Mesenchymal stem cell (in vitro differentiated cells and primary cell): Measurements from ENCODE around the gene ZRSR2.
A peak's percentile ranks its signal among the peaks of the same experiment; 100 is the strongest.

Experiments used
- DNase-seq: peaks from one replicate; pipeline ENCODE4 v3.0.0-alpha.2; 2013
- H2AFZ ChIP-seq: one replicate; pipeline ENCODE4 v1.6.1; 2013; ENCODE audit warnings: low read depth, mild to moderate bottlenecking, control low read depth, inconsistent platforms, low read length, moderate library complexity
- H2AK5ac ChIP-seq: 2 replicates; pipeline ENCODE4 v1.6.1; 2013; ENCODE audit warnings: low read length, moderate library complexity, mild to moderate bottlenecking, inconsistent platforms; ENCODE audit not compliant: severe bottlenecking
- H2BK120ac ChIP-seq: one replicate; pipeline ENCODE4 v1.6.1; 2013; ENCODE audit warnings: low read depth, mild to moderate bottlenecking, inconsistent platforms, low read length, moderate library complexity
- H2BK12ac ChIP-seq, 2 experiments: one replicate each; pipeline ENCODE4 v1.6.1; 2013; ENCODE audit warnings: inconsistent platforms in 2 of 2, low read length in 2 of 2, mild to moderate bottlenecking in 2 of 2, moderate library complexity in 2 of 2, control low read depth in 1 of 2
- H2BK15ac ChIP-seq: one replicate; pipeline ENCODE4 v1.6.1; 2013; ENCODE audit warnings: mild to moderate bottlenecking, low read depth, inconsistent platforms; ENCODE audit not compliant: poor library complexity, severe bottlenecking
- H2BK5ac ChIP-seq: 2 replicates; pipeline ENCODE4 v1.6.1; 2013; ENCODE audit warnings: low read depth, mild to moderate bottlenecking, low read length, control low read depth, inconsistent platforms; ENCODE audit not compliant: poor library complexity, severe bottlenecking
- H3K14ac ChIP-seq, 2 experiments: one replicate each; pipeline ENCODE4 v1.6.1; 2013; ENCODE audit warnings: inconsistent platforms in 2 of 2, low read length in 2 of 2, control low read depth in 1 of 2, mild to moderate bottlenecking in 1 of 2, moderate library complexity in 1 of 2
- H3K18ac ChIP-seq, 2 experiments: one replicate each; pipeline ENCODE4 v1.6.1; 2013; ENCODE audit warnings: inconsistent platforms in 2 of 2, low read length in 2 of 2, control low read depth in 1 of 2, low read depth in 1 of 2, mild to moderate bottlenecking in 1 of 2
- H3K23ac ChIP-seq, 2 experiments: one replicate each; pipeline ENCODE4 v1.6.1; 2013; ENCODE audit warnings: inconsistent platforms in 2 of 2, low read length in 2 of 2, mild to moderate bottlenecking in 2 of 2, moderate library complexity in 2 of 2, control low read depth in 1 of 2
- H3K27ac ChIP-seq: 2 replicates; pipeline ENCODE4 v1.5.1; 2013; ENCODE audit warnings: mild to moderate bottlenecking, moderate library complexity, low read length, control low read depth, inconsistent platforms; ENCODE audit not compliant: poor library complexity, severe bottlenecking
- H3K27me3 ChIP-seq, 2 experiments: 2 replicates each; pipeline versions ENCODE4 v1.6.1 to v1.7.0; 2013; ENCODE audit warnings: low read length in 2 of 2, mild to moderate bottlenecking in 2 of 2, moderate library complexity in 2 of 2, control low read depth in 1 of 2, inconsistent platforms in 1 of 2; ENCODE audit not compliant: control insufficient read depth in 1 of 2, insufficient read depth in 1 of 2
- H3K36me3 ChIP-seq, 2 experiments: 2 replicates each; pipeline versions ENCODE4 v1.6.1 to v1.7.0; 2013; ENCODE audit warnings: low read length in 2 of 2, control low read depth in 1 of 2, inconsistent platforms in 1 of 2, low read depth in 1 of 2, mild to moderate bottlenecking in 1 of 2; ENCODE audit not compliant: insufficient read depth in 2 of 2, control insufficient read depth in 1 of 2
- H3K4ac ChIP-seq, 2 experiments: one replicate each; pipeline ENCODE4 v1.6.1; 2013; ENCODE audit warnings: inconsistent platforms in 2 of 2, low read length in 2 of 2, mild to moderate bottlenecking in 2 of 2, moderate library complexity in 2 of 2, control low read depth in 1 of 2, low read depth in 1 of 2
- H3K4me1 ChIP-seq: 2 replicates; pipeline ENCODE4 v1.6.1; 2013; ENCODE audit warnings: low read depth, low read length, control low read depth; ENCODE audit not compliant: control insufficient read depth, insufficient read depth
- H3K4me2 ChIP-seq: 2 replicates; pipeline ENCODE4 v1.6.1; 2013; ENCODE audit warnings: low read length, mild to moderate bottlenecking, inconsistent platforms; ENCODE audit not compliant: poor library complexity, severe bottlenecking
- H3K4me3 ChIP-seq, 2 experiments: 2 replicates each; pipeline versions ENCODE4 v1.5.1 to v1.7.0; 2013; ENCODE audit warnings: low read length in 2 of 2, mild to moderate bottlenecking in 2 of 2, control low read depth in 1 of 2, low read depth in 1 of 2; ENCODE audit not compliant: insufficient read depth in 1 of 2
- H3K79me1 ChIP-seq: replicated peaks from 2 replicates; pipeline ENCODE4 v1.6.1; 2013; ENCODE audit warnings: mild to moderate bottlenecking, control low read depth, low read length, inconsistent platforms; ENCODE audit not compliant: poor library complexity, severe bottlenecking
- H3K9ac ChIP-seq: 2 replicates; pipeline ENCODE4 v1.7.0; 2013; ENCODE audit warnings: mild to moderate bottlenecking, low read length, moderate library complexity
- H3K9me3 ChIP-seq: 2 replicates; pipeline ENCODE4 v1.7.0; 2013; ENCODE audit warnings: mild to moderate bottlenecking, low read length; ENCODE audit not compliant: control insufficient read depth
- H4K8ac ChIP-seq: one replicate; pipeline ENCODE4 v1.6.1; 2013; ENCODE audit warnings: inconsistent platforms, mild to moderate bottlenecking, low read length, moderate library complexity
- H4K91ac ChIP-seq: one replicate; pipeline ENCODE4 v1.6.1; 2013; ENCODE audit warnings: mild to moderate bottlenecking, low read length, inconsistent platforms
- WGBS: methylation state at CpG from one replicate; pipeline ENCODE4 v1.1.7; 2013; ENCODE audit warnings: mixed read lengths; 5-methylcytosine and 5-hydroxymethylcytosine counted together

The ZRSR2 gene

GRCh38 chrX:15747626-15748173 lies 42.6 kb upstream of the ZRSR2 start:
- Histone ChIP-seq H3K4me1 (peaks cover 5% of the 10 kb centered on the region), H3K9me3 (no peaks in the 10 kb centered on the region), H2BK5ac (no peak overlapping the region), H3K27ac (no peak overlapping the region), H3K18ac (no peak overlapping the region), H3K36me3 (no peaks in the 10 kb centered on the region), H3K4me3 (no peak overlapping the region), H2AFZ (no peak overlapping the region), H2BK15ac (no peak overlapping the region), H3K9ac (no peak overlapping the region), H4K8ac (no peak overlapping the region), H4K91ac (no peak overlapping the region), H3K27me3 (no peaks in the 10 kb centered on the region), H3K4ac (no peak overlapping the region), H3K4me2 (no peak overlapping the region), H3K14ac (no peak overlapping the region), H3K23ac (no peak overlapping the region), H2BK120ac (no peak overlapping the region), H2AK5ac (no peak overlapping the region), H2BK12ac (no peak overlapping the region), H3K79me1 (peaks cover 3% of the 10 kb centered on the region)
- DNase-seq, result no peak
- 79% methylated on average over 13 of the region's 13 CpGs for WGBS

DNA sequence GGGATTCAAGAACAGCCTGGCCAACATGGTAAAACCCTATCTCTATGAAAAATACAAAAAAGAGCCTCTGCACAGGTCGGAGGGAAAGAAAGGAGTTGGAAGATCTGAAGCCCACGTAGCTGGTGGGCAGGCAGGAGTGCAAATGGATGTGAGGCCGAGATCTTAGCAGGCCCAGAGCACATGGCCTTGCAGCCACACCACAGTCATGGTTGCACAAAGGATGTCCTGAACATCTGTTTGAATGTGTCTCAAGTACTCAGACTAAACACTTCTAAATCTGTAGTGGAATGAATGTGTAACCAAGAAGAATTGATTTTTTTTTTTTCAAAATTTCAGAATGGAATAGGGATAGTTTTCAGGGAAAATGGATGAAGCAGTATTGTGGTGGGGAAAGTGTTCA lies 41.4 kb upstream of the ZRSR2 start:
- H3K27me3 ChIP-seq, result no peaks in the 10 kb centered on the region
- H3K27ac ChIP-seq, result no peak overlapping the region
- H3K23ac ChIP-seq, result no peak overlapping the region
- no peaks in the 10 kb centered on the region for H3K36me3 ChIP-seq
- no peak overlapping the region for H2AFZ ChIP-seq
- no peak overlapping the region for H2BK12ac ChIP-seq
- no peak overlapping the region for H2BK5ac ChIP-seq
- H2BK120ac ChIP-seq, result no peak overlapping the region
- no peak overlapping the region for H3K4me2 ChIP-seq
- H3K4ac ChIP-seq, result no peak overlapping the region
- no peak overlapping the region for H3K14ac ChIP-seq
- H2AK5ac ChIP-seq, result no peak overlapping the region
- H3K4me3 ChIP-seq, result no peak overlapping the region
- H3K79me1 ChIP-seq, result peaks cover 3% of the 10 kb centered on the region
- WGBS, result 84% methylated on average over 3 of the region's 3 CpGs
- no peak overlapping the region for H4K8ac ChIP-seq
- H3K9ac ChIP-seq, result no peak overlapping the region
- H4K91ac ChIP-seq, result no peak overlapping the region
- H3K4me1 ChIP-seq, result peaks cover 5% of the 10 kb centered on the region
- no peak overlapping the region for H2BK15ac ChIP-seq
- DNase-seq, result peak; percentile 40
- no peak overlapping the region for H3K18ac ChIP-seq
- H3K9me3 ChIP-seq, result no peaks in the 10 kb centered on the region

DNA sequence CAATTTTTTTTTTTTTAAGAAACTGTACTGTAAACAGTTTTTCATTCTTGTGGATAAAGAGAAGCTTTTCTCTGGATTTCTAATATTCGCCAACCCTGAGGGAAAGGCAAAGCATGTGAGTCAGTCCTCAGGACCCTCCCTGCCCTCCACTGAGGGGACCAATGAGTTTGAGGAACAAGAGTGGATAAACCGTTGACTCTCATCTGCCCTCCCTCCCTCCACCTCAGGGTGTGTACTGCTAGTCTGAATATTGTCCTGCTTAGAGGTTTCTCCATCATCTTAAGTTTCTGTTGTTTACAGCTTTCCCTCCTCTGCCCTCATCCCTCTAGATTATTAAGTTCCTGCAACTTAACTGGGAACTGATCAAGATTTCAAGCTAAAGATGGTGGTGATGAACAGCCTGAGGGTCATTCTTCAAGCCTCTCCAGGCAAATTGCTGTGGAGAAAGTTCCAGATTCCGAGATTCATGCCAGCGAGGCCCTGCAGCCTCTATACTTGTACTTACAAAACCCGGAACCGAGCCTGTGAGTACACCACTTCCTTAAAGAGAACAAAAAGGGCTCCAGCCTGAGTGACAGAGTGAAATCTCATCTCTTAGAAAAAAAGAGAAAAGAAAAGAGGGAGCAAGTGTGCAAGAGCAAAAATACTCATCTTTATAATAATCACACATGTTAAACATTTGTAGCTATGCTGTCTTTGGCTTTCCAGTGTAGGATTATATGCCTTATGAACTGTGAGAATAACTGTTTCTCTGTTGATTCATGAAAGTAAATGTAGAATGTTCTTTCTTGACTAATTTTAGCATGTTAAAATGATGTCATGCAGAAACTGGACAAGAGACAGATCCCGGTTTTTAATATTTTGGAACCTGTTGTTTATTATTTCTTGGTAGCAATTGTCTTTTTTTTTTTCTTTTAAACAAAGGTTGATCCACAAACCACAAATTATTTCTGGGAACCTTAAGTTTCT lies 40.4 kb upstream of the ZRSR2 start:
- Histone ChIP-seq H4K8ac (no peak overlapping the region), H3K9me3 (no peaks in the 10 kb centered on the region), H3K4ac (peak overlapping the region in 1 of 2 experiments; percentile 61), H3K4me3 (peak overlapping the region in 1 of 2 experiments; percentile 34), H2AFZ (no peak overlapping the region), H3K4me2 (no peak overlapping the region), H3K9ac (peak overlapping the region; percentile 74), H2AK5ac (no peak overlapping the region), H3K27ac (no peak overlapping the region), H3K79me1 (peaks cover 2% of the 10 kb centered on the region), H2BK5ac (no peak overlapping the region), H3K27me3 (no peaks in the 10 kb centered on the region), H3K23ac (no peak overlapping the region), H3K18ac (peak overlapping the region in 1 of 2 experiments; percentile 24), H3K36me3 (no peaks in the 10 kb centered on the region), H3K4me1 (no peaks in the 10 kb centered on the region), H2BK15ac (no peak overlapping the region), H2BK12ac (no peak overlapping the region), H3K14ac (no peak overlapping the region), H2BK120ac (no peak overlapping the region), H4K91ac (no peak overlapping the region)
- peak; percentile 30 for DNase-seq
- no CpG with 5 or more reads among the region's 7 CpGs for WGBS

DNA sequence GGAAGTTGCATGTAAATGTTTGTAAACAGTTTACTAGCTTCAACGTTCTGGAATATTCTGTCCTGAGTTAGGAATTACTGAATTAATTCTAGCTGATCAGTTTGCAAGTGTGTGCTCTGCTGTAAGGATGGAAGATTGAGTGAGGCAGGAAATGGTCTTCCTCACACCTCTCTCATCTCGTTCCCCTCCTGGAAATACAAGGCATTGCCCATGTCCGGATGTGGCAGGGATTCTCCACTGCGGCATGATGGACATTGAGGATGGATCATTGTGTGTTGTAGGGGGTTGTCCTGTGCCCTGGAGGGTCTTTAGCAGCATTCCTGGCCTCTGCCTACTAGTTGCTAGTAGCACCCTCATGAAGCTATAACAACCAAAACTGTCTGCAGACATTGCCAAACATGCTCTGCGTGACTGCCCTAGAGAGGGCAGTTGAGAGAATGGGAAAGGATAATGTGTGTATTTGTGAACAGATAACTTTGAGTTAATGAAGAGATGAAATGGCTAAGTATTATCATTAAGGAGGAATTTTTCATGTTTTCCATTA lies 39.6 kb upstream of the ZRSR2 start:
- no peaks in the 10 kb centered on the region for H3K9me3 ChIP-seq
- H3K14ac ChIP-seq, result no peak overlapping the region
- no peak overlapping the region for H2BK12ac ChIP-seq
- 40% methylated on average over 2 of the region's 5 CpGs for WGBS
- H2AFZ ChIP-seq, result no peak overlapping the region
- peak overlapping the region in 1 of 2 experiments; percentile 34 for H3K4me3 ChIP-seq
- H3K18ac ChIP-seq, result peak overlapping the region in 1 of 2 experiments; percentile 1
- no peak overlapping the region for H2BK5ac ChIP-seq
- no peak overlapping the region for H2BK120ac ChIP-seq
- H3K79me1 ChIP-seq, result peaks cover 2% of the 10 kb centered on the region
- peak overlapping the region; percentile 74 for H3K9ac ChIP-seq
- H3K27me3 ChIP-seq, result no peaks in the 10 kb centered on the region
- no peak overlapping the region for H2AK5ac ChIP-seq
- no peak overlapping the region for H3K4ac ChIP-seq
- no peak overlapping the region for H3K27ac ChIP-seq
- no peaks in the 10 kb centered on the region for H3K36me3 ChIP-seq
- H4K8ac ChIP-seq, result no peak overlapping the region
- no peak overlapping the region for H3K4me2 ChIP-seq
- no peaks in the 10 kb centered on the region for H3K4me1 ChIP-seq
- H4K91ac ChIP-seq, result no peak overlapping the region
- no peak overlapping the region for H2BK15ac ChIP-seq
- DNase-seq, result peak; percentile 57
- H3K23ac ChIP-seq, result no peak overlapping the region
